NCI-H524 (cell line): ENCODE results near the gene NXNL1.

Source experiments
- DNase-seq, 2 experiments: peaks; one replicate each; lab custom pipeline; 2025; lab: John Stamatoyannopoulos, UW

NXNL1 gene

GRCh38 chr19:17455308-17456123, 5.2 kb downstream of the NXNL1 start:
- peak; percentile 20 to 62 for DNase-seq

GRCh38 chr19:17454576-17455071, 6.1 kb downstream of the NXNL1 start:
- peak; percentile 55 to 67 for DNase-seq

GRCh38 chr19:17451820-17452219, 8.9 kb downstream of the NXNL1 start:
- DNase-seq: no peak

- DNase-seq: no peak
Observed at GRCh38 chr19:17450264-17451075, 10.3 kb downstream of the NXNL1 start.

- peak in 1 of 2 experiments; percentile 25 for DNase-seq
Observed at GRCh38 chr19:17448131-17448967, 12.4 kb downstream of the NXNL1 start, which contains the start of gene TMEM221. TMEM221 (minus strand) TSS chr19:17448668; CDS start chr19:17448462, 206 bp downstream.

GRCh38 chr19:17447704-17448130, 13.0 kb downstream of the NXNL1 start:
- DNase-seq: no peak

- no peak for DNase-seq
Observed at GRCh38 chr19:17445526-17446165, 15.1 kb downstream of the NXNL1 start.

- DNase-seq: peak in 1 of 2 experiments; percentile 53
Observed at GRCh38 chr19:17441241-17442021, 19.3 kb downstream of the NXNL1 start.

- DNase-seq: no peak
Observed at GRCh38 chr19:17436874-17437267, 23.9 kb downstream of the NXNL1 start.

- DNase-seq: no peak
Observed at GRCh38 chr19:17436094-17436873, 24.4 kb downstream of the NXNL1 start.

GRCh38 chr19:17435218-17435617, 25.5 kb downstream of the NXNL1 start:
- DNase-seq: no peak

GRCh38 chr19:17431417-17431816, 29.3 kb downstream of the NXNL1 start:
- no peak for DNase-seq

- DNase-seq: no peak
Observed at GRCh38 chr19:17429641-17430113, 31.0 kb downstream of the NXNL1 start.

GRCh38 chr19:17424743-17425365, 35.9 kb downstream of the NXNL1 start:
- DNase-seq: peak; percentile 38 to 73

GRCh38 chr19:17423429-17424208, 37.1 kb downstream of the NXNL1 start:
- no peak for DNase-seq

GRCh38 chr19:17421942-17422341, 38.8 kb downstream of the NXNL1 start:
- no peak for DNase-seq

GRCh38 chr19:17420475-17420924, 40.2 kb downstream of the NXNL1 start:
- peak; percentile 14 to 69 for DNase-seq
